Activated CD8-positive, alpha-beta memory T cell treated with anti-CD3 and anti-CD28 coated beads for 24 hours (primary cell): ENCODE data around the gene CLCN5.

Experiments used
- DNase-seq: peaks from one replicate; pipeline ENCODE4 v3.0.0-alpha.2; 2020

CLCN5 gene

GRCh38 chrX:49922291-49923241 lies at the start of gene CLCN5:
CLCN5 (plus strand) TSS chrX:49922596; CDS start chrX:49925299, 2,703 bp downstream.
- peak; percentile 94 for DNase-seq

GRCh38 chrX:49876750-49877149 lies 45.6 kb upstream of the CLCN5 start:
- no peak for DNase-seq

- no peak for DNase-seq
These were observed 44.8 kb upstream of the CLCN5 start for GRCh38 chrX:49877397-49878101.

- no peak for DNase-seq
These were observed 44.1 kb upstream of the CLCN5 start for GRCh38 chrX:49878128-49878833.

GRCh38 chrX:49878834-49879655 lies 43.4 kb upstream of the CLCN5 start, which contains the start of gene USP27X:
USP27X (plus strand) TSS chrX:49879484; CDS start chrX:49880308, 824 bp downstream.
- DNase-seq: peak; percentile 81

- no peak for DNase-seq
These were observed 42.6 kb upstream of the CLCN5 start for GRCh38 chrX:49879656-49880277.

- DNase-seq: no peak
These were observed 41.7 kb upstream of the CLCN5 start for GRCh38 chrX:49880668-49881067.

- peak; percentile 80 for DNase-seq
These were observed 38.0 kb upstream of the CLCN5 start for GRCh38 chrX:49884290-49884862.

GRCh38 chrX:49892542-49892941 lies 29.9 kb upstream of the CLCN5 start:
- no peak for DNase-seq

- DNase-seq: no peak
These were observed 25.4 kb upstream of the CLCN5 start for GRCh38 chrX:49896951-49897350.

- no peak for DNase-seq
These were observed 21.3 kb upstream of the CLCN5 start for GRCh38 chrX:49901048-49901447.

GRCh38 chrX:49910344-49910743 lies 12.1 kb upstream of the CLCN5 start:
- no peak for DNase-seq

- no peak for DNase-seq
These were observed 10.3 kb upstream of the CLCN5 start for GRCh38 chrX:49912086-49912485.

- DNase-seq: no peak
These were observed 9.5 kb upstream of the CLCN5 start for GRCh38 chrX:49912861-49913260.

- no peak for DNase-seq
These were observed 6.8 kb upstream of the CLCN5 start for GRCh38 chrX:49915361-49916222.

GRCh38 chrX:49919617-49920016 lies 2.8 kb upstream of the CLCN5 start:
- DNase-seq: peak; percentile 68

- DNase-seq: no peak
These were observed 1.3 kb upstream of the CLCN5 start for GRCh38 chrX:49921109-49921508.

GRCh38 chrX:49925176-49925575 lies 2.8 kb downstream of the CLCN5 start:
- no peak for DNase-seq

- DNase-seq: no peak
These were observed 7.6 kb downstream of the CLCN5 start for GRCh38 chrX:49930039-49930438.

- DNase-seq: no peak
These were observed 10.4 kb downstream of the CLCN5 start for GRCh38 chrX:49932791-49933190.
